ENCODE data around the gene GRHL1.

GRCh38 chr2:9919512-9919911 is 32.0 kb upstream of the GRHL1 start:
- TF ChIP-seq CTCF (optimal IDR thresholded peaks at IDR 0.05 in 1 of 3, IDR thresholded peaks at IDR 0.05 in 1 of 3, conservative IDR thresholded peaks at IDR 0.05 in 1 of 3; ENCODE audit: extremely low read depth in 1 of 3, insufficient read depth in 2 of 3, low read length in 3 of 3) (no peak), EZH2 (IDR thresholded peaks at IDR 0.05; ENCODE audit: low read length) (no peak)
